ENCODE results near the gene CCNC.
"Not testable (repeated sequence)": the region's sequence is repeated elsewhere in the genome, so short reads cannot be mapped to it uniquely, and the experiment has no call there.

CCNC gene

GRCh38 chr6:99602520-99603420 lies 34.3 kb upstream of the CCNC start:
- no peak for DNase-seq (ENCODE audit: low spot score)

GRCh38 chr6:99594696-99595095 lies 26.2 kb upstream of the CCNC start:
- not testable (repeated sequence) for DNase-seq (ENCODE audit: low spot score)

- no peak for DNase-seq (ENCODE audit: low spot score)
Measured at GRCh38 chr6:99592900-99593299, 24.4 kb upstream of the CCNC start.

- no peak for DNase-seq (ENCODE audit: low spot score)
Measured at GRCh38 chr6:99591673-99592364, 23.4 kb upstream of the CCNC start.

- peak; percentile 41 for DNase-seq (ENCODE audit: low spot score)
Measured at GRCh38 chr6:99590728-99591672, 22.5 kb upstream of the CCNC start.

- DNase-seq (ENCODE audit: low spot score) = no peak
Measured at GRCh38 chr6:99589907-99590493, 21.5 kb upstream of the CCNC start.

- DNase-seq (ENCODE audit: low spot score) = peak; percentile 37
Measured at GRCh38 chr6:99589290-99589672, 20.8 kb upstream of the CCNC start.

GRCh38 chr6:99588618-99589289 lies 20.3 kb upstream of the CCNC start:
- DNase-seq (ENCODE audit: low spot score) = peak; percentile 79

- DNase-seq (ENCODE audit: low spot score) = no peak
Measured at GRCh38 chr6:99587792-99588191, 19.3 kb upstream of the CCNC start.

GRCh38 chr6:99579781-99580180 lies 11.3 kb upstream of the CCNC start:
- DNase-seq (ENCODE audit: low spot score) = no peak

GRCh38 chr6:99575544-99576227 lies 7.2 kb upstream of the CCNC start:
- DNase-seq (ENCODE audit: low spot score) = no peak

- DNase-seq (ENCODE audit: low spot score) = no peak
Measured at GRCh38 chr6:99573980-99574617, 5.6 kb upstream of the CCNC start.

- no peak for DNase-seq (ENCODE audit: low spot score)
Measured at GRCh38 chr6:99563056-99563723, 5.3 kb downstream of the CCNC start.

GRCh38 chr6:99560668-99561067 lies 7.8 kb downstream of the CCNC start:
- no peak for DNase-seq (ENCODE audit: low spot score)

- DNase-seq (ENCODE audit: low spot score) = no peak
Measured at GRCh38 chr6:99559057-99559456, 9.4 kb downstream of the CCNC start.

- no peak for DNase-seq (ENCODE audit: low spot score)
Measured at GRCh38 chr6:99553888-99554287, 14.6 kb downstream of the CCNC start.

GRCh38 chr6:99550046-99550748 lies 18.3 kb downstream of the CCNC start:
- no peak for DNase-seq (ENCODE audit: low spot score)

- DNase-seq (ENCODE audit: low spot score) = no peak
Measured at GRCh38 chr6:99548706-99549105, 19.8 kb downstream of the CCNC start.

GRCh38 chr6:99547526-99547925 lies 20.9 kb downstream of the CCNC start:
- no peak for DNase-seq (ENCODE audit: low spot score)
